ENCODE data around the gene DAP.

GRCh38 chr5:10654566-10654965 is 106.5 kb downstream of the DAP start:
- TF ChIP-seq ZNF580 (CRISPR knock-in tag; IDR thresholded peaks at IDR 0.05; ENCODE audit: borderline replicate concordance, low read depth) (no peak), MAX (IDR thresholded peaks at IDR 0.05) (no peak)

Data from HepG2 (cell line).